ENCODE data around the gene ADAMTSL5. TPM values are rescaled to one million over a fixed set of nuclear protein-coding genes. Genes with fewer than 3 reads are reported as not detected.
A peak's percentile ranks its signal among the peaks of the same experiment; 100 is the strongest.
"Not testable (repeated sequence)": the region's sequence is repeated elsewhere in the genome, so short reads cannot be mapped to it uniquely, and the experiment has no call there.

Gene ADAMTSL5
- 1 to 10 TPM; 2.0 to 5.4 TPM for total RNA-seq
- long read RNA-seq, partial matches to known transcripts = 1 of 1 reads
- long read RNA-seq, other reads (novel, unspliced or antisense) = 0 of 1 reads

GRCh38 chr19:1512671-1513498 lies at the start of gene ADAMTSL5:
TSS of gene ADAMTSL5 (minus strand) at chr19:1513019. CDS start at chr19:1510943, 2,076 bp downstream.
- intact Hi-C loops (cut with DNase I, micrococcal nuclease) = no loop called here
- DNase-seq (peak; percentile 58 to 81), ATAC-seq (peak; percentile 75)

GRCh38 chr19:1561236-1561842 lies 48.5 kb upstream of the ADAMTSL5 start:
- ATAC-seq (no peak), DNase-seq (no peak)
- intact Hi-C loops (cut with DNase I, micrococcal nuclease) = no loop called here

DNA sequence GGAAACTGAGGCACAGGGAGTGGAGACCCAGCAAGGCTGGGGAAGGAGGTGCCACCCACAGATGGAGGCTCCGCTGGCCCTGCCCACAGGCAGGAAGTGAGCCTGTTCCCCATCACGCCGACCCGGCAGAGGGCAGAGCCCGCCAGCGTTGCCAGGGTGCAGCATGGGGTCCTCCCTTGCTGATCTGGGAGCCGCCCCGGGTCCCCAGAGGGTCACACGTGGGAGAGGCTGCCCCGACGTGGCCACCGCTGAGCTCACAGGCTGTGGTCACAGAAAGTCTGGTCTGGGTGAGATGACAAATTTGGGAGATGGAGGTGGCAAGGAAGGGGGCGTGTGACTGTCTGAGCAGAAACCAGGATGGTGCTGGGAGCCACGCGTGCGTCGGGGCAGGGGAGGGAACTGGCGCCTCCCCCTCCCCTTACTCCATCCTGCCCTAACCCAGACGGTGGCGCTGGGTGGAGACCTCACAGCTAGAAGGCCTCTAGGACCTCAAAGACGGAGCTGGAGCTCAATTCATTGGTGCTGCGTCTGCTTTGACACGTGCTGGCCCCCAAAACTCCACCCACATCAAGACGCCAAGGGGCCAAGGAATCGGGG lies 47.6 kb upstream of the ADAMTSL5 start:
- ATAC-seq (no peak), DNase-seq (no peak)
- intact Hi-C loops (cut with DNase I, micrococcal nuclease) = no loop called here

DNA sequence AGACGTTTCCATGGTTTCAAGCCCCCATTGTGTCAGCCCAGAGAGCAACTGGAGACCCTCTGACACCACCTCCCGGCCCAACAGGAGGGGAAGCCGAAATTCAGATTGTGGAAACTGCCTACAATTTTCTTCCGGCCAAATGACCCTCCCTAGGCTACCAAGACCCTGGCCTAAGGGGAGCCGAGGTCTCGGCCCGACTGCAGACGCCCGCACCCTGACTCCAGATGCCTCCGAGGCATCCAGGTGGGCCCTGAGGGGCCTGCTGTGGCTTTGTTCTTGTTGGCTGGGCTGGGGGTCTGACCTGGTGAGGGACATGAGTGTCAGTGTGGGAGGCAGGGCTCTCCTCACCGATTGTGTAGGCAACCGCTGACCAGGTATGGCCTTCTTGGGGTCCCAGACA lies 45.7 kb upstream of the ADAMTSL5 start:
- intact Hi-C loops (cut with DNase I, micrococcal nuclease) = no loop called here
- ATAC-seq (no peak), DNase-seq (no peak)

GRCh38 chr19:1556390-1557070 lies 43.7 kb upstream of the ADAMTSL5 start:
- no peak for DNase-seq
- ATAC-seq = no peak
- intact Hi-C loops (cut with DNase I, micrococcal nuclease) = no loop called here

- intact Hi-C loops (cut with DNase I, micrococcal nuclease) = no loop called here
- no peak for DNase-seq
- no peak for ATAC-seq
Observed at GRCh38 chr19:1555487-1556389, 42.9 kb upstream of the ADAMTSL5 start.

DNA sequence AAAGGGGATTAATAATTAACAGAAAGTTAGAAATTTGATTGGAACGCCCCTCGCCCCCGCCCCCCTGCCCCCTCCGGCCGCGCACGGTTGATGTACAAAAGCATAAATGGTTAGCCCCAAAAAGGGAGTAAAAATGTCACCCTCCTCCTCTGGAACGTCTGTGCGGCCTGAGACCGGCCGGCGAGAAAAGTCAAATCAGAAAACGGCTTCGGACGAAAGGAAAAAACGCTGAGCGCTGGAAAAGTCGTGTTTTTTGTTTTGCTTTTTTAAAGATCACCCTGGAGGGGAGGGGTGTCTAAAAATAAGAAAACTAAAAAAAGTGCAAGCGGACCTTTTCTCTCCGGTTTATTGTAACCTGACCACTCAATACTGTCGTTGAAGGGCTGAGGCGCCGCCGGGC lies 42.1 kb upstream of the ADAMTSL5 start:
- no peak for DNase-seq
- intact Hi-C loops (cut with DNase I, micrococcal nuclease) = no loop called here

DNA sequence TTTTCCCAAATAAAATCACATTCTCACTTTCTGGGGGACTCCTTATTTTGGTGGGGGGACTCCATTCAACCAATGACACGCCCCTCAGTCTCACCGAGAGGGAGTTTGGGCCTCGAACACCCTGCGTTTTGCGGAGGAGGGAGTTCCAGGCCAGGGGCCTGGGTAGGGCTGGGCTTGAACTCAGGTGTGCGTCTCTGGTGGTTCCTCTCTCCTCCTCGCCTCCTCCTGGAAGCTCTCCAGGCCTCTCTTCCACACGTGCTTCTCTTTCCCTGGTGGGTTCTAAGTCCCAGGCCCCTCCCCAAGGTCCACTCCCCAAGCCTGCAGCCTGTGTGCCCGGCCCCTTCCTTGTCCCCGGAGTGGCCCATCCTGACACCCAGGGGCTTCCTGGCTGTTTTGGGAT lies 40.6 kb upstream of the ADAMTSL5 start:
- ATAC-seq = no peak
- intact Hi-C loops (cut with DNase I, micrococcal nuclease) = no loop called here
- no peak for DNase-seq

More for the DNA sequence above, 42.1 kb upstream of the ADAMTSL5 start:
- ATAC-seq = no peak

DNA sequence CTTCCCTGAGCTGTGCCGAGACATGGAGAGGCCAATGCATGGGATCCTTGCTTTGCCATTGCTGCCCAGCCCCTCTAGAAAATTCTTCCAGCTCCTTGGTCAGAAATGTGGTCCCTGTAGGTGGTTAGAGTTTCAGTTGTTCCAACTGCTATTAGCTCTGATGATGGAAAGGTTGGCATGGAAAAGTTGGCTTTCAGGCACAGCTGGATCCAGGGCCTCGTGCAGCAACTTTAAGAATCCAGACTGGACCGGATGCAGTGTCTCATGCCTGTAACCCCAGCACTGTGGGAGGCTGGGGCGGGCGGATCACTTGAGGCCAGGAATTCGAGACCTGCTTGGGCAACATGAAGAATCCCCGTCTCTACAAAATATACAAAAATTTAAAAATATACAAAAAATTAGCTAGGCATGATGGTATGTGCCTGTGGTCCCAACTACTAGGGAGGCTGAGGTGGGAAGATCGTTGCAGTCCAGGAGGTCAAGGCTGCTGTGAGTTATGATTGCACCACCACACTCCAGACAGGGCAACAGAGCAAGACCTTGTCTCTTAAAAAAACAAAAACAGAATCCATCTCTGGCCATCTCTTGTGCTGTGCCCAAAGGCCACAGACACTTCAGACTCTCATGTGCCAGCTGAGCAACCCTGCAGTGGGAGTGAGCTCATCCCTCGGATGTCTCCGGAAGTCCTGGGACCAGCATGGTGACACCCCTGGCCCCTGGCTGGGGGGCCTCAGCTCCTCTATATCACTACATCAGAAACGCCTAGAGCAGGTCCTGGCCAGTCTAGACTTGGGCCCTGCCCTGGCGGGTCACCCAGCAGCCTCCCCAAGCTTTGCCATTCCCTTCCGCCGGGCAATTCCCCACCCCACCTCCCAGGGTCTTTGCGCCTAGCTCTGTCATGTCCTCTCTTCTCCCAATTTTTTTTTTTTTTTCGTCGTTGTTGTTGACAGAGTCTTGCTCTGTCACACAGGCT lies 38.5 kb upstream of the ADAMTSL5 start:
- no peak for ATAC-seq
- DNase-seq = no peak
- intact Hi-C loops (cut with DNase I, micrococcal nuclease) = no loop called here

- DNase-seq (no peak), ATAC-seq (no peak)
- intact Hi-C loops (cut with DNase I, micrococcal nuclease) = loop anchor here in 1 of 2 donors (10.0 kb wide), 2 partner anchors 125 to 215 kb away; no protein-coding TSS in a partner anchor
Observed at GRCh38 chr19:1549332-1549945, 36.6 kb upstream of the ADAMTSL5 start.

DNA sequence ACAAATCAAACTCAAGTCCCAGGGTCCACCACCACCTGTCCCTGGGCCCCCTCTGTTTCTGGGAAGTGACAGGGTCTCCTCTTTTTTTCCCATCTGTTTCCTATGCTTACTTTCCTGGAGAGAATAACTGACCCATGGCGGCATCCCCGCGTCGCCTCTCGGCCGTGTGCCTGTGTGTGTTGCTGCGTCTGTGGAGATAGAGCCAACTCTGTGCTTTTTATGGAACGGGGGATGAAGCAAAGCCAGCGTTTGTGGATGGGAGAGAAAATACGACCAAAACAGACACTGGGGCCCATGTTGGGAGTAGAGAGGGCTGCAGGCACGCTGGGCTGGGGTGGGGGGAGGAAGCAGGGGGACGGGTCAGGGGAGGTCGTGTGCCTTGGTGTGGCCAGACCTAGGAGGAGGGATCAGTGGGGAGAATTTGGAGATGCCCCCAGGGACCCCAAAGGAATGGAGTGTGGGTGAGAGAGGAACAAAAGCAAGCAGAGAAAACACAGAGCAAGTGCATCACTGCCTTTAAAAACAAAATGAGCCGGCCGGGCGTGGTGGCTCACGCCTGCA lies 27.6 kb upstream of the ADAMTSL5 start:
- intact Hi-C loops (cut with DNase I, micrococcal nuclease) = loop anchor here in 1 of 2 donors (10.0 kb wide), 2 partner anchors 134 to 224 kb away; no protein-coding TSS in a partner anchor
- ATAC-seq (no peak), DNase-seq (no peak)

GRCh38 chr19:1539749-1540148 lies 26.9 kb upstream of the ADAMTSL5 start:
- intact Hi-C loops (cut with DNase I, micrococcal nuclease) = loop anchor here in 1 of 2 donors (10.0 kb wide), 2 partner anchors 135 to 225 kb away; no protein-coding TSS in a partner anchor
- ATAC-seq, DNase-seq: not testable (repeated sequence)

DNA sequence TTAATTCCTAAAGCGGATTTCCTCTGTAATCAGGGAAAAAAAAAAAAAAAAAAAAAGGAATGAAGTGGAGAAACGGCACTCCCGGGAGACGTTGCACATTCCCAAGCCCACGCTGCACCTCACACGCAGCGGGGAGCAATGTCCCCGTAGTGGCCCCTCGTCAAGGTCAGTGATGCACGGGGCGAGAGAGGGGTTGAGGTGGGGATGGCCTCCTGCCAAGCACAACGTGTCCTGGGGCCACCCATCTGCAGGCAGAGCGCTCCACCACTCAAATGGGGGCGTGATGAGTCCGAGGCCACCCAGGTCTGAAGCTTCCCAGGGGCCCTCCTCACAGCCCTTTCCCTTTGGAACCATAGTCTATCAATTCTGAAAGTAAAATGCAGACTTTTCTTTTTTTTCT lies 26.2 kb upstream of the ADAMTSL5 start:
- no peak for ATAC-seq
- no peak for DNase-seq
- intact Hi-C loops (cut with DNase I, micrococcal nuclease) = no loop called here

DNA sequence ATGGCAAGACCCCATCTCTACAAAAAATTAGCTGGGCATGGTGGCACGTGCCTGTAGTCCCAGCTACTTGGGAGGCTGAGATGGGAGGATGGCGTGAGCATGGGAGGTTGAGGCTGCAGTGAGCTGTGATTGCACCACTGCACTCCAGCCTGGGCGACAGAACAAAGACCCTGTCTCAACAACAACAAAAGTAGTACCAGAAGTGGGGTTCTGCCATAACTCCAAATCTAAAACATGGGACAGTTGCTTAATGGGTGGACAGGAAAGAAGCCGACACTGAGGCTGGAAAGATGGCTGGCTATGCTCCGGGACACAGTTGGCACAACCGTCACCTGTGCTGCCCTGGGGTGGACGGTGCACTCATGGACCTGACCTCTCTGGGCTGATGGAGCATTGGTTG lies 22.9 kb upstream of the ADAMTSL5 start:
- intact Hi-C loops (cut with DNase I, micrococcal nuclease); ATAC-seq; DNase-seq: not testable (repeated sequence)

DNA sequence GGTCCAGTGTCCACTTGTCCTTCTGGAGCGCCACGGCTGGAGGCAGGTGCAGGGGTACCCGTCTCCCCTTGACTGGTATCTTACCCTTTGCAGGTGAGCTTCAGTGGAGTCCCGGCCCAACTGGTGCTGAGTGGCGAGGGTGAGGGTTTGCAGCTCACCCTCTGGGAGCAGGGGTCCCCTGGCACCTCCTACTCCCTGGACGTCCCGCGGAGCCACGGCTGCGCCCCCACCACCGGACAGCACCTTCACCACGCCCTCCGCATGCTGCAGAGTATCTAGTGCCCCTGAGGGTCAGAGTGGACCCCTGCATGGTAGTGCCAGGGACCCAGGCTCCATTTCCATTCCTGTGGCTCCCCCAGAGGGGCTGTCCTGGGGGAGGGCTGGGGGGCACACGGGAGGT lies 22.2 kb upstream of the ADAMTSL5 start:
- no peak for DNase-seq
- intact Hi-C loops (cut with DNase I, micrococcal nuclease) = no loop called here
- no peak for ATAC-seq

- no peak for DNase-seq
- ATAC-seq = no peak
- intact Hi-C loops (cut with DNase I, micrococcal nuclease) = no loop called here
Observed at GRCh38 chr19:1533510-1534150, 20.8 kb upstream of the ADAMTSL5 start.

Measured in left colon (tissue), 2 donors.